Measurements from ENCODE around the gene TMEM132A.

DNA sequence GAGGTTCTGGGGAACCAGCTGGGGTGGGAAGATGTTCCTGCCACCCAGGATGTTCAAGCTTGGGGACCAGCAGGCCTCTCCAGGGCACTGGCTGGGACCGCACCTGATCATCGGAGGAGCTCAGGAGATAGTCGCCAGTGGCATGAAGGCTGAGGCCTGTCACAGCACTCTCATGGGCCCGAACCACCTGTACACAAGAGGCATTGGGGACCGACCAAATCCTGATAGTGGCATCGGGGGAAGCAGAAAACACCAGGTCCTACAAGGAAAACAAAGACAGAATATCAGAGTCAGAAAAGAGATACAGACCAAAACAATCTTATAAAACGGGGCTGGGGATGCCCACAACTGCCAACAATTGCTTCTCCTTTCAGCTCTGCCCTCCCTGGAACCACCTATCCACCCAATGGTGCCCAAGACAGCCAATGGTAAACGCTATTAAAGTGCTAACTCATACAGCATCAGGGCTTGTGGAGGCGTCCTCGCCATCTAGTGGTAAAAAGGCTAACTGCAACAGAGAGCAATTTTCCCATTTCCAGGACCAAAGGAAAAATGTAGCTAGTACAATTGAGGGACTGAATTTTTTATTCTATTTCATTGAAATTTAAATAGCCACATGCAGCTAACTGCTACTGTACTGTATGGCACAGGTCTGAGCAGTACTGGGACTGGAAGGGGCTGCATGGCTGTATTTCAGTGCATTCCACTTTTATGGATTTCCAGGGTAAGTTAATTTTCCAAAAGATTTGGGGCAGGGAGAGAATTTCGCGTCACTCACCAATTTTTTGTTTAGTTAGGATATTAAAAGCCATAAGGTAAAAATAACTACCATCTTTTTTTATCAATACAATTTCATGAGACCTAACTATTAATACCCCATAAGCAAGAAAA lies 25.0 kb upstream of the TMEM132A start:
- TF ChIP-seq, protein P1, sequence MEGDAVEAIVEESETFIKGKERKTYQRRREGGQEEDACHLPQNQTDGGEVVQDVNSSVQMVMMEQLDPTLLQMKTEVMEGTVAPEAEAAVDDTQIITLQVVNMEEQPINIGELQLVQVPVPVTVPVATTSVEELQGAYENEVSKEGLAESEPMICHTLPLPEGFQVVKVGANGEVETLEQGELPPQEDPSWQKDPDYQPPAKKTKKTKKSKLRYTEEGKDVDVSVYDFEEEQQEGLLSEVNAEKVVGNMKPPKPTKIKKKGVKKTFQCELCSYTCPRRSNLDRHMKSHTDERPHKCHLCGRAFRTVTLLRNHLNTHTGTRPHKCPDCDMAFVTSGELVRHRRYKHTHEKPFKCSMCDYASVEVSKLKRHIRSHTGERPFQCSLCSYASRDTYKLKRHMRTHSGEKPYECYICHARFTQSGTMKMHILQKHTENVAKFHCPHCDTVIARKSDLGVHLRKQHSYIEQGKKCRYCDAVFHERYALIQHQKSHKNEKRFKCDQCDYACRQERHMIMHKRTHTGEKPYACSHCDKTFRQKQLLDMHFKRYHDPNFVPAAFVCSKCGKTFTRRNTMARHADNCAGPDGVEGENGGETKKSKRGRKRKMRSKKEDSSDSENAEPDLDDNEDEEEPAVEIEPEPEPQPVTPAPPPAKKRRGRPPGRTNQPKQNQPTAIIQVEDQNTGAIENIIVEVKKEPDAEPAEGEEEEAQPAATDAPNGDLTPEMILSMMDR (IDR thresholded peaks at IDR 0.05), result peak; percentile 95
- TF ChIP-seq, protein P2, sequence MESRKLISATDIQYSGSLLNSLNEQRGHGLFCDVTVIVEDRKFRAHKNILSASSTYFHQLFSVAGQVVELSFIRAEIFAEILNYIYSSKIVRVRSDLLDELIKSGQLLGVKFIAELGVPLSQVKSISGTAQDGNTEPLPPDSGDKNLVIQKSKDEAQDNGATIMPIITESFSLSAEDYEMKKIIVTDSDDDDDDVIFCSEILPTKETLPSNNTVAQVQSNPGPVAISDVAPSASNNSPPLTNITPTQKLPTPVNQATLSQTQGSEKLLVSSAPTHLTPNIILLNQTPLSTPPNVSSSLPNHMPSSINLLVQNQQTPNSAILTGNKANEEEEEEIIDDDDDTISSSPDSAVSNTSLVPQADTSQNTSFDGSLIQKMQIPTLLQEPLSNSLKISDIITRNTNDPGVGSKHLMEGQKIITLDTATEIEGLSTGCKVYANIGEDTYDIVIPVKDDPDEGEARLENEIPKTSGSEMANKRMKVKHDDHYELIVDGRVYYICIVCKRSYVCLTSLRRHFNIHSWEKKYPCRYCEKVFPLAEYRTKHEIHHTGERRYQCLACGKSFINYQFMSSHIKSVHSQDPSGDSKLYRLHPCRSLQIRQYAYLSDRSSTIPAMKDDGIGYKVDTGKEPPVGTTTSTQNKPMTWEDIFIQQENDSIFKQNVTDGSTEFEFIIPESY (IDR thresholded peaks at IDR 0.05; ENCODE audit: borderline replicate concordance, low read depth), result no peak
- no peak for TF ChIP-seq EP300 (IDR thresholded peaks at IDR 0.05; ENCODE audit: borderline replicate concordance in 1 of 2, low read depth in 1 of 2, low read length in 1 of 2)
- TF ChIP-seq YY1 (IDR thresholded peaks at IDR 0.05; ENCODE audit: low read depth), result no peak
- no peak for TF ChIP-seq RFX5 (IDR thresholded peaks at IDR 0.05; ENCODE audit: low read length)
- no peak for TF ChIP-seq RXRA (IDR thresholded peaks at IDR 0.05; ENCODE audit: borderline replicate concordance, low read depth)
- TF ChIP-seq TAF1 (IDR thresholded peaks at IDR 0.05; ENCODE audit: borderline replicate concordance, low read depth, low read length), result no peak
- no peak for TF ChIP-seq TEAD4 (IDR thresholded peaks at IDR 0.05; ENCODE audit: borderline replicate concordance, insufficient read depth)
- TF ChIP-seq, protein P3, sequence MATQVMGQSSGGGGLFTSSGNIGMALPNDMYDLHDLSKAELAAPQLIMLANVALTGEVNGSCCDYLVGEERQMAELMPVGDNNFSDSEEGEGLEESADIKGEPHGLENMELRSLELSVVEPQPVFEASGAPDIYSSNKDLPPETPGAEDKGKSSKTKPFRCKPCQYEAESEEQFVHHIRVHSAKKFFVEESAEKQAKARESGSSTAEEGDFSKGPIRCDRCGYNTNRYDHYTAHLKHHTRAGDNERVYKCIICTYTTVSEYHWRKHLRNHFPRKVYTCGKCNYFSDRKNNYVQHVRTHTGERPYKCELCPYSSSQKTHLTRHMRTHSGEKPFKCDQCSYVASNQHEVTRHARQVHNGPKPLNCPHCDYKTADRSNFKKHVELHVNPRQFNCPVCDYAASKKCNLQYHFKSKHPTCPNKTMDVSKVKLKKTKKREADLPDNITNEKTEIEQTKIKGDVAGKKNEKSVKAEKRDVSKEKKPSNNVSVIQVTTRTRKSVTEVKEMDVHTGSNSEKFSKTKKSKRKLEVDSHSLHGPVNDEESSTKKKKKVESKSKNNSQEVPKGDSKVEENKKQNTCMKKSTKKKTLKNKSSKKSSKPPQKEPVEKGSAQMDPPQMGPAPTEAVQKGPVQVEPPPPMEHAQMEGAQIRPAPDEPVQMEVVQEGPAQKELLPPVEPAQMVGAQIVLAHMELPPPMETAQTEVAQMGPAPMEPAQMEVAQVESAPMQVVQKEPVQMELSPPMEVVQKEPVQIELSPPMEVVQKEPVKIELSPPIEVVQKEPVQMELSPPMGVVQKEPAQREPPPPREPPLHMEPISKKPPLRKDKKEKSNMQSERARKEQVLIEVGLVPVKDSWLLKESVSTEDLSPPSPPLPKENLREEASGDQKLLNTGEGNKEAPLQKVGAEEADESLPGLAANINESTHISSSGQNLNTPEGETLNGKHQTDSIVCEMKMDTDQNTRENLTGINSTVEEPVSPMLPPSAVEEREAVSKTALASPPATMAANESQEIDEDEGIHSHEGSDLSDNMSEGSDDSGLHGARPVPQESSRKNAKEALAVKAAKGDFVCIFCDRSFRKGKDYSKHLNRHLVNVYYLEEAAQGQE (IDR thresholded peaks at IDR 0.05; ENCODE audit: low read depth, low read length), result no peak
- TF ChIP-seq RCOR1 (IDR thresholded peaks at IDR 0.05; ENCODE audit: low read length), result no peak; the same call in 1 of the 2 replicates
- peak; percentile 82 for TF ChIP-seq SMC3 (IDR thresholded peaks at IDR 0.05; ENCODE audit: low read depth, low read length)
- TF ChIP-seq POLR2AphosphoS5 (IDR thresholded peaks at IDR 0.05; ENCODE audit: low read depth, low read length), result no peak
- TF ChIP-seq EZH2phosphoT487 (IDR thresholded peaks at IDR 0.05; ENCODE audit: borderline replicate concordance, low read depth), result no peak
- TF ChIP-seq GABPA (IDR thresholded peaks at IDR 0.05; ENCODE audit: low read depth), result no peak
